Ishikawa (cell line): ENCODE measurements around the gene FABP1.

Experiments
- CEBPB ChIP-seq: IDR thresholded peaks from 2 replicates; pipeline ENCODE4 v1.6.1; 2012
- TF ChIP-seq, protein P1 (sequence below): IDR thresholded peaks from 2 replicates; pipeline ENCODE4 v1.6.1; 2012

DNA sequence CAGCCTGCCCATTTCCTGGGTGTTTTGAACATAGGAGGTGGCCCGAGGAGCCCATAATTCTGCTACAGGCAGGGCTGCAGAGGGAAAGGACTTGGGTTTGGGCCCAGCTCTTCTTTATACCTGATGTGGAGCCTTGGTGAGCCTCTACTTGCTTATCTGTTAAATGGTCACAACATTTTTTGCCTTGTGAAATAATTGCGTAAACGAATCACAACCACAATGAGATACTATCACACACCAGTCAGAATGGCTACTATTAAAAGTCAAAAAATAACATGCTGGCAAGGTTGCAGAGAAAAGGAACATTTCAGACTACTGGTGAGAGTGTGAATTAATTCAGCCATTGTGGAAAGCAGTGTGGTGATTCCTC, 4.1 kb upstream of the FABP1 start:
- TF ChIP-seq, protein P1, sequence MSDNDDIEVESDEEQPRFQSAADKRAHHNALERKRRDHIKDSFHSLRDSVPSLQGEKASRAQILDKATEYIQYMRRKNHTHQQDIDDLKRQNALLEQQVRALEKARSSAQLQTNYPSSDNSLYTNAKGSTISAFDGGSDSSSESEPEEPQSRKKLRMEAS, result no peak
- TF ChIP-seq CEBPB, result no peak
